HG03097 (cell line): ENCODE results near the gene PPP1R9B.

Source experiments
- ATAC-seq: cut with Tn5 transposase; IDR thresholded peaks from one replicate; pipeline ENCODE4 v1.9.1; 2021; ENCODE audit not compliant: unreplicated experiment, low FRiP score

Gene PPP1R9B, protein sequence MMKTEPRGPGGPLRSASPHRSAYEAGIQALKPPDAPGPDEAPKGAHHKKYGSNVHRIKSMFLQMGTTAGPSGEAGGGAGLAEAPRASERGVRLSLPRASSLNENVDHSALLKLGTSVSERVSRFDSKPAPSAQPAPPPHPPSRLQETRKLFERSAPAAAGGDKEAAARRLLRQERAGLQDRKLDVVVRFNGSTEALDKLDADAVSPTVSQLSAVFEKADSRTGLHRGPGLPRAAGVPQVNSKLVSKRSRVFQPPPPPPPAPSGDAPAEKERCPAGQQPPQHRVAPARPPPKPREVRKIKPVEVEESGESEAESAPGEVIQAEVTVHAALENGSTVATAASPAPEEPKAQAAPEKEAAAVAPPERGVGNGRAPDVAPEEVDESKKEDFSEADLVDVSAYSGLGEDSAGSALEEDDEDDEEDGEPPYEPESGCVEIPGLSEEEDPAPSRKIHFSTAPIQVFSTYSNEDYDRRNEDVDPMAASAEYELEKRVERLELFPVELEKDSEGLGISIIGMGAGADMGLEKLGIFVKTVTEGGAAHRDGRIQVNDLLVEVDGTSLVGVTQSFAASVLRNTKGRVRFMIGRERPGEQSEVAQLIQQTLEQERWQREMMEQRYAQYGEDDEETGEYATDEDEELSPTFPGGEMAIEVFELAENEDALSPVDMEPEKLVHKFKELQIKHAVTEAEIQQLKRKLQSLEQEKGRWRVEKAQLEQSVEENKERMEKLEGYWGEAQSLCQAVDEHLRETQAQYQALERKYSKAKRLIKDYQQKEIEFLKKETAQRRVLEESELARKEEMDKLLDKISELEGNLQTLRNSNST

DNA sequence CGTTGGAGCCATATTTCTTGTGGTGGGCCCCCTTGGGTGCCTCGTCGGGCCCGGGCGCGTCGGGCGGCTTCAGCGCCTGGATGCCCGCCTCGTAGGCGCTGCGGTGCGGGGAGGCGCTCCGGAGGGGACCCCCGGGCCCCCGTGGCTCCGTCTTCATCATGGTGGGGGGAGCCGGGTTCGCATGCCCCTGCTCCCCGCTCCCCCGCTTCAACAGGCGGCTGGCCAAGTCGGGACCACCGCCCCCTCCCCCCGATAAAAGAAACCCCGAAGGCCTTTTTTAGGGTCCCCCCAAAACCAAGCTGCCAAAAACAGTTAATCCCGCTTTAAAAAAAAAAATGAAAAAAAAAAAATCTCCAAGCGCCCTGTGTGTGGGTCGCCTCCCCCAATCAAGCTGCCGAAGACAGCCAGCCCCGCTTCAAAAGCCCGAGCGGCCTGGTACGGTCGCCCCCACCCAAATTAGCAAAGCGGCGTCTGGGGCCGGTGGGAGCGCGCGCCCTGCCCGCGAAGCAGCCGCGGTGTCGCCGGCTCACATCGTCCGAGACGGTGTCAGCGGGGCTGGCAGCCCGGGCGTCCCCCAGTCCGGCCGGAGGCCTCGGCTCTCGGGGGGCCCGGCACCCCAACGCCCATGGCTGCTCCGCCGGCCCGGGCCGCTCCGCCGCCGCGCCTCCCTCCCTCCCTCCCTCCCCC is at the start of gene PPP1R9B:
Gene PPP1R9B, minus strand, starts transcription at position 324 of the 687 bp plus-strand sequence. Its CDS starts 164 bp downstream, at position 160.
- no peak for ATAC-seq

DNA sequence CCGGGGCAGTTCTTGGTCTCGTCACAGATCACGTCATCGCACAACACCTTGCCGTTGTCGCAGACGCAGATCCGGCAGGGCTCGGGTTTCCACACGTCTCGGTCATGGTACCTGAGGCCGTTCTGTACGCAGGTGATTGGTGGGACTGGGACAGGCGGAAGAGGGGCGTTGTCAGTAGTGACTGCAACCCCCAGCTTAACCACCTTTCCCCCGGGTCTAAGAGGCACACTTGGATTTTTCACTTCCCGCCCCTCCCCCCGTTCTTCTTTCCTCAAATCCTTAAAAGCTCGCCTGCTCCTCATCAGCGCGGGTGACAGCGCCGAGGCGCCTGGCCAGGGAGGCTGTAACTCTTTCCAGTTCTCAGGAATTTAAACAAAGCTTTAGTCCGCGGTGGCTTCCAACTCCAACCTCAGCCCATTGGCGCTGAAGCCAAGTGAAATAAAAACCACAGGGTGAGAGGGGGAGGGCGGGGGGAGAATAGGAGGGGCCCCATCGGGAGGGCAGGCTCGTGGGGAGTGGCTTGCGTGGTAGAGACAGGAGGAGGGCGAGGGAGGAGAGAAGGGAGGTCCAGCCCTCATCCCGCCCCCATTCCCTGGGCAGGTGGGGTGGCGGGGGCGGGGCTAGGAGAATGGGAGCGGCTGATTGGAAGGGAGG is 49.5 kb upstream of the PPP1R9B start:
- no peak for ATAC-seq

DNA sequence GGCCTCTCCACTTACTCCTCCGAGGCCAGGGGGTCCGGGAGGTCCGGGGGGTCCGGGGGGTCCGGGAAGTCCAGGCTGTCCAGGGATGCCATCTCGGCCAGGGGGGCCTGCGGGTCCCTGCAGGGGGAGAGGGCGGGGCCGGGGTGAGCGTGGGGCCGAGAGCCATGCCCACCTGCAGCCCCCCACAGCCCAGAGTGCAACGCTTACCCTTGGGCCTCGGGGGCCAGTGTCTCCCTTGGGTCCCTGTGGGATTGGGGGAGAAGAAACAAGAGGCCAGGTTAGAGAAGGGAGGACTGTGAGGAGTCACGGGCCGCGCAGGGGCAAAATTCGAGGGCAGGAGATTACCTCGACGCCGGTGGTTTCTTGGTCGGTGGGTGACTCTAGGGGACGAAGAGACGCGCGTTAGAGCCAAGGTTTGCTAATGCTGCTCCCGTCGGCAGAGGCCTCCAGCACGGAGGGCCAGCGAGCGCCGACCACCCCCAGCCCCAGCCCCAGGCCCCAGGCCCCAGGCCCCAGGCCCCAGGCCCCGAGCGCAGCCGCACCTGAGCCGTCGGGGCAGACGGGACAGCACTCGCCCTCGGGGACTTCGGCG is 48.8 kb upstream of the PPP1R9B start:
- ATAC-seq: no peak

DNA sequence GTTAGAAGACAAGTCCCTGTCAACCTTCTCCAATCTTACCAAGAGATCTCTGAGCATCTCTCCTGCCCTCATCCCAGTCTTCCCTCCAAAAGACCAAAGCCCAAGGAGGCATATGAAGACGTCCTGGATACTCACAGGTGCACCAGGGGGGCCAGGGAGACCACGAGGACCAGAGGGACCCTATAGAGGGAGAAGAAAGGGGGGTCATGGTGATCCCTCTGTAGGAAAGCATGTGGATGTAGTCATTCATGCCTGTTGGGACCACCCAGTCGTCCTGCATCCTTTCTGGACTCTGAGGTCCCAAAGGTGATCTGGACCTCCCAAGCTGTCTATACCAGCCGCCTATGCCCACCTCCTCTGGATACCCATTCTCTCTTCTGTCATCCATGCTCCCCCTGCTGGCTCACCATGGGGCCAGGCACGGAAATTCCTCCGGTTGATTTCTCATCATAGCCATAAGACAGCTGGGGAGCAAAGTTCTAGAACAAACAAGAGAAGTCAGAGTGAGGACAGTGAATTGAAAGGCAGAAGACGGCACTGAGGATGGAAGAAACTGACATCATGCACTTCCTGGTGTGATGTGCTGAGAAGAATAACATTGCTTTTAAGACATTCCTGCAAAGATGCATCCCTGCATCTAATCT is 47.7 kb upstream of the PPP1R9B start:
- ATAC-seq: no peak

DNA sequence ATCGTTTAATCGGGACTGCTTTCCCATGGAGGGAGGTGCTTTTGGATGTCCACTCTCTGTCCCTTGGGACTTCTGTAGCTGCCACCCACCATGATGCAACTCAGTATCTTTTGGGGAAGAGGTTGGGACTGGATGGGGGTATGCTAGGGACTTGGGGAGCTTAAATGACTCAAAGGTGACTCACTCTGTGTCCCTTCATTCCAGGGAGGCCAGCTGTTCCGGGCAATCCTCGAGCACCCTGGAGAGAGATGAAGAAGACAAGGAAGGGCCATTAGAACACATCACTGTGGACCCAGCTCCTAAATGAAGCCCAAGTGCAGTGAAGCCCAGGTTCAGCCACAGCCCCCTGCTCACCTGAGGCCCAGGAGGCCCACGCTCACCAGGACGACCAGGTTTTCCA is 46.3 kb upstream of the PPP1R9B start:
- no peak for ATAC-seq

DNA sequence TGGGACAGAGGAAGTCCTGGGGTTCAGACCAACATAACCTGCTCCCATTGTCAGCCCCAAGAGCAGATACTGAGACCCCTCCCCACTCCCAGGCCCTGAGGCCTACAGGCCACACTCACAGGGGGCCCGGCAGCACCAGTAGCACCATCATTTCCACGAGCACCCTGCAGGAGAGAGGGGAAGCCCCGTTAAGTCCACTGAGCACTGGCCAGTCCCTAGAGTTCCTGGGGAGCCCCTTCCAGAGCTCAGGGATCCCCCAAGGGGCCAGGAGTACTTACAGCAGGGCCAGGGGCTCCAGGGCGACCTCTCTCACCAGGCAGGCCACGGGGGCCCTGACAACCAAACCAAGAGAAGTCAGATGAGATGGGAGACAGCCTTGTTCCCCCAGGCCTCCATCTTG is 45.6 kb upstream of the PPP1R9B start:
- no peak for ATAC-seq

DNA sequence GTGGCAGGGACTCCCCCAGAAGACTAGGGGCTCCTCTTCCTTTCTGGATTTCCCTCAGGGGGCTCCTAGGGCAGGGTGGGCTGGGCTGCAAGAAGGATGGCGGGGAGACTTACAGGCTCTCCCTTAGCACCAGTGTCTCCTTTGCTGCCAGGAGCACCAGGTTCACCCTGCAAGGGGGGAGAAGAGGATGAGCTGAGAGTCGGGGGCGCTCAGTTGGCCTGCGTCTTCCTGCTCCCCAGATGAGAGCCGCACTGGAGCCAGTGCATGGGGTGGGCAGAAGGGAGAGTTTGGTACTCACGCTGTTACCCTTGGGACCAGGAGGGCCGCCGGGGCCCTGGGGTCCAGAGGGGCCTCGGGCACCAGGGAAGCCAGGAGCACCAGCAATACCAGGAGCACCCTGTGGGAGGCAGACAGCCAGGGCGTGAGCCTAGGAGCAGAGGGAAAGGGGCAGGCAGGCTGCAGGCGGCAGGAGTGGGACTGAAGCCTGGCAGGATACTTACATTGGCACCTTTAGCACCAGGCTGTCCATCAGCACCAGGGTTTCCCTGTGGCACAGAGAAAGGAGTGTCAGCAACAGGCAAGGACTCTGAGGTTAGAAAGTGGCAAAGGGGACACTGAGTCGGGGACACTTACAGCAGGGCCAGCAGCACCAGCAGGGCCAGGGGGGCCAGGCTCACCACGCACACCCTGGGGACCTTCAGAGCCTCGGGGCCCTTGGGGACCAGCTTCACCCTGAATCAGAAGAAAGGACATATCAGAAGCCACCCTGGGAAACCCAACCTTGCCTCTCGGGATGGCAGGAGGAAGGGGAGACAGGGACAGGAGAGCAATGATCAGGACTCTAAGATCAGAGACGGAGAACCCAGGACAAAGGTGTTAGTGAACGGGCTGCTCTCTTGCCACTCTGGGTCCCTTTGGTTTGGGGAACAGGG is 44.7 kb upstream of the PPP1R9B start:
- no peak for ATAC-seq

DNA sequence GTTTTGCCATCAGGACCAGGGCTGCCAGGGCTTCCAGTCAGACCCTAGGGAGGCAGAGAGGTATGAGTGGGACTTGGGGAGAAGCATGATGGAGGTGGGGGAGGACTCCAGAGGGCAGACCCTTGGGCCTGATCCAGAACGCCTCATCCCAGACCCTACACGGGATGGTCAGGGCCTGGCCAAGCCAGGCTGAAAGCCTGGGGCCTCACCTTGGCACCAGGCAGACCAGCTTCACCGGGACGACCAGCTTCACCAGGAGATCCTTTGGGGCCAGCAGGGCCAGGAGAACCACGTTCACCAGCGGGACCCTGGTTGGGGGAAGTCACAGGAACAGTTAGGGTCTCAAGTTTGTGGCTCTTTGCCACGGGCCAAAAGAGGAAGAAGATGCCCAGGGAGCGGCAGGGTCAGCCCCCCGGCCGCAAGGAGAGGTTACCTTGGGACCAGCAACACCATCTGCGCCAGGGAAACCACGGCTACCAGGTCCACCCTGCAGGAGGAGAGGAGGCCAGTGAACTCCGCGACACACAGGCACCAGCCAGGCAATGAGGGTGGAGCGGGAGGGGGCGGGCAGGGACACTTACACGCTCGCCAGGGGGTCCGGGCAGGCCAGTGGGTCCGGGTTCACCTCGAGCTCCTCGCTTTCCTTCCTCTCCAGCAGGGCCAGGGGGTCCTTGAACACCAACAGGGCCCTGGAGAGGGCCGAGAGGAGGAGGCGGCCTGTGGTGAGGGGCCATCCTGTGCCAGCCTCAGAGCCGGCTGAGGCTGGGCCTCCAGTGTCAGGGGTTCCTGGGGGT is 43.9 kb upstream of the PPP1R9B start:
- no peak for ATAC-seq

DNA sequence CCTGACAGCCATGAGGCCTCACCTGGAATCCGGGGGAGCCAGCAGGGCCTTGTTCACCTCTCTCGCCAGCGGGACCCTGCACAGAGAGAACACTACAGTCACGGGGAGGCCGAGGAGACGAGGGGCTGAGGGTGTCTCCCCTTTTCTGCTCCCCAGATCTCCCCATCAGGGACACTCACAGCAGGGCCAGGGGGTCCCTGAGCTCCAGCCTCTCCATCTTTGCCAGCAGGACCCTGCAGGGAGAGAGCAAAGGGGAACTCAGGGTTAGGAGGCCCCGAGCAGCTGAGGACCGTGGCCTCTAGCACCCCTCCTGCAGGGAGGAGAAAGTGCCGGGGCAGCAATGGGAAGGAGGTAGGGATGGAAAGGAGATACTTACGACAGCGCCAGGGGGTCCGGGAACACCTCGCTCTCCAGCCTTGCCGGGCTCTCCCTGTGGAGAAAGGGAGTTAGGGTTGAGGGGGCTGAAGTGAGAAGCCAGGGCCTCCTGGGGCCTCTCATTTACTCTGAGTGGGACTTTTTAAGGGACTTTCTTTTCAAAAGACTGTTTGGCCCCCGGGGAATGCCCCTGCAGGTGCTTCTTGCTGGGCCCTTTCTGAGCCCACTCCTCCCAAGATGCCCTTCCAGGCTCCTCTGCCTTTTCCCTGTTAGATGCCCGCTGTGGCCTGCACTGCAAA is 42.3 kb upstream of the PPP1R9B start:
- ATAC-seq: no peak

DNA sequence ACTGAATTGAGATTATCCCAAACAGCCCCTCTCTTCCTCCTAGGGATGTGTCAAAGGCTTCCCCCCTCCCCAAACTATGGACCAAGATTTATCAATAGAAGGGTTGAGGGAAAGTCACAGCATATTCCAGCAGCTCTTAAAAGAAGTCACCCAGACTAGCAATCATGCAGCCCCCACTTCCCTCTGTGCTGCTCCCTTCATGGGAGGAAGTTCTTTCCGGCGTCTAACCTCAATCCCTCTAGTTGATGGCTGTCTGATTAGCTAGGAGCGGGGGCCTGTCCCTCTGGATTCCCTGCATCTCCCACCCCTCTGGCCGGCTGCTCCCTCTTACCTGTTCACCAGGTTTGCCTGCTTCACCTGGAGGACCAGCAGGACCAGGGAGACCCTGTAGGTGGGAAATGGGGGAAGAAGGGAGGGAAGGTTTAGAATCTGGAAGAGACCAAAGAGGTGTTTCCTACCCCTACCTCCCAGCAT is 41.7 kb upstream of the PPP1R9B start:
- ATAC-seq: no peak

DNA sequence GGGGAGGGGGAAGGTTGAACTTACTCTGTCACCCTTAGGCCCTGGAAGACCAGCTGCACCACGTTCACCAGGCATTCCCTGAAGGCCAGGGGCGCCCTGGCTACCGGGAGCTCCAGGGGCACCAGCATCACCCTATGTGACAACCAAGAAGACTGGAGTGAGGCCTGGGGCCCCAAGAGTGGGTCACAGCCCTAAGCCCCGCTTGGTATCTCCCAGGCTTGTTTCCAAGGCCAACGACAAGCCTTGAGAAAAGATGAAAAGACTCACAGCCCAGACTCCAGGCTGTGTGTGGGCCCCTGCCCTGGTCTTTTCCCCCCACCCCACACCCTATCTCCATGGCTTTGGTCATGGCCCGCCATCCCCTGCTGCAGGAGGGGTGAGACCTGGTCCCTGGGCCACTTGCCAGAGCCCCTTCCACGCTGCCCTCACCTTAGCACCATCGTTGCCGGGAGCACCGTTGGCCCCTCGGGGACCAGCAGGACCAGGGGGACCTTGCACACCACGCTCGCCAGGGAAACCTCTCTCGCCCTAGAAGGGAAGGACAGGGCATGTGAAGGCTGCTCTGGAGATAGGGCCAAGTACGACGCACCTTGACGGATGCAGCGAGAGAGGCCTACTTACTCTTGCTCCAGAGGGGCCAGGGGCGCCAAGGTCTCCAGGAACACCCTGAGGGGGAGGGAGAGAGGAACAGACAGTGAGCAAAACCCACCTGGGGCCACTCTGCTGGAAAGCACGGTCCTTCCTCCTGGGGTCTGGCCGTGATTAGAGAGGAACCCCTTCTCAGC is 41.1 kb upstream of the PPP1R9B start:
- ATAC-seq: no peak

DNA sequence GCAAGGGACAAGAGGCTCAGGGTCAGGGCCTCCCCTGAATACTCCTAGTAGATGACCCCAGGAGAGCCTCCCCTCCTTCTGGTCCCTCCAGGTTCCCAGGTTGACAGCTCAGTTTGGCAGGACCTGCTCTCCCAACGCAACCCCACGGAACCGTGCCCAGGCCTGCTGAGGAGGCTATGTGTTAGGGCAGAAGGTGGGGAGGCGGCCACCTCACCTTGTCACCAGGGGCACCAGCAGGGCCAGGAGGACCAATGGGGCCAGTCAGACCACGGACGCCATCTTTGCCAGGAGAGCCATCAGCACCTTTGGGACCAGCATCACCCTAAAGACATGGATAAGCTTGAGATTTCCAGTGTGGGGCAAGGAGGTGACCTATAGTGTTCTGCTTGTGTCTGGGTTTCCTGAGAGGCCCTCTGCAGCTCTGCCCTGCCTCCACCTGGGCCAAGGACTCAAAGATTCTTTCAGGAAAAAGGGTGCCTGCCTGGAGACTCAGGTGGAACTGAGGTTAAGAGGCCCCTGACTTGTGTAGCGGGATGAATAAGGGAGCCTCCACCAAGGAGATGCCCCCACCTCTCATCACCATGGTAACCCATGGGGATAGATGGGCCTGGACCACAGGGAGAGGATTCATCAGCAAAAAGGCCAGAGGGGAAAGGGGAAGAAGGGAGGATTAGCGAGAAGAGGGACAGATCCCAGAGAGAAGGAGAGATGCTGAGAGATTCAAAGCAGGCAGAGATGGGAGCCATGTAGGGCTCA is 40.3 kb upstream of the PPP1R9B start:
- ATAC-seq: no peak

DNA sequence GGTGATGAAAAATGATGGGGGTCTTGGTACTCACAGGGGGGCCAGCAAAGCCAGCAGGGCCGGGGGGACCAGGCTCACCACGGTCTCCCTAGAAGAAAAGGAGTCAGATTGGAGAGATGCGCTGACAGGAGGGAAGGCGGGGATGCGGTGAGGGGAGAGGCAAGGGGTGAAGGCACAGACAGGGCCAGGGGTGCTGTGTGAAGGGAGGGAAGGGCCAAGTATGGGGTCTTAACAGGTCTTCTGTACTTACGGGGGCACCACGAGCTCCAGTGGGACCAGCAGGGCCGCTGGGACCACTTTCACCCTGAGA is 39.8 kb upstream of the PPP1R9B start:
- ATAC-seq: no peak

DNA sequence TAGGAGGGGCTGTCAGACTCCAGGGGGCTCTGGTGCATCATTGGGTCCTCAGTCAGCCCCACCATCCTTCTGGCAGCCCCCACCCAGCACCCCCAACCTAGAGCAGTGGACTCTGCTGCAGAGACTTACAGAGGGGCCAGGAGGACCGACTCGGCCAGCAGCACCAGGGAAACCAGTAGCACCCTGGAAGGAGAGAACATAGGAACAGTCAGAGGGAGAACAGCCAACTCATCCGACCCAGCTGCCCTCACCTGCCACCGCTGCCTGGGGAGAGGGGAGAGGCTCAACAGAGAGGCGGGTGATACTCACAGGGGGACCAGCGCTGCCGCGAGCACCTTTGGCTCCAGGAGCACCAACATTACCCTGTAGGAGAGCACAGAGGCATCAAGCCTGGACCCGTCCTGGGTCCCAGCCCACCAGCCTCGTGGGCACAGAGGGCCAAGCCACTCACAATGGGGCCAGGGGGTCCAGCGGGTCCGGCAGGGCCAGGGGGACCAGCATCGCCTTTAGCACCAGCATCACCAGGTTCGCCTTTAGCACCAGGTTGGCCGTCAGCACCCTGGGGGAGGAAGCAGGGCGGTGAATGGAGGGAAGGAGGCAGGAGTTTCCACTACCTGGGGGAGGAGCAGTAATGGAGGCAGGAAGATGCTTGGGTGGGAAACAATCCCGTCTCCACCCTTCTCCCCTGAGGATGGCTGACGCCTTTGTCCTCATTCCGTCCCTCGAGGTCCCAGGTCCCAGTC is 39.2 kb upstream of the PPP1R9B start:
- ATAC-seq: no peak

DNA sequence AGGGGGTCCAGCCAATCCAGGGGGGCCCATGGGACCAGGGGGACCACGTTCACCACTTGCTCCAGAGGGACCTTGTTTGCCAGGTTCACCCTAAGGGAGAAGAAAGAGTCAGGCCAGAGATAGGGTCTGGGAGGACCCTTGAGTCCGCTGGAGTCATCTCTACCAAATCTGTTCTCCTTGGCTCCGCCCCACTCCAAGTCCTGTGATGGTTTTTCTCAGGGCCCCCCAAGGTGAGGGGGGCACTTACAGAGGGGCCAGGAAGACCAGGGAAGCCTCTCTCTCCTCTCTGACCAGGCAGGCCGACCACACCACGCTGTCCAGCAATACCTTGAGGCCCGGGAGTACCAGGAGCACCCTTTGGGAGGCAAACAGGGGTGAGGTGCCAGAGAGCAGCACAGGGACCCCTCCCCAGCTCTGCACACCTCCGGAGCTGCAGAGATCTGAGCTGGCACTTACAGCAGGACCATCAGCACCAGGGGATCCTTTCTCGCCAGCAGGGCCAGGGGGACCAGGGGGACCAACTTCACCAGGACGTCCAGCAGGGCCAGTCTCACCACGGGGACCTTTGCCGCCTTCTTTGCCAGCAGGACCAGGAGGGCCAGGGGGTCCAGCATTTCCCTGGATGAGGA is 38.6 kb upstream of the PPP1R9B start:
- no peak for ATAC-seq
